ENCODE measurements around the gene HMGA1. TPM values are rescaled to one million over a fixed set of nuclear protein-coding genes. Genes with fewer than 3 reads are reported as not detected.

Gene HMGA1
- total and polyA plus RNA-seq, 2 experiments from 2014 or later = 1,411 to 2,052 TPM

- peak overlapping the region; percentile 98 for H3K27ac Mint-ChIP-seq
- Histone ChIP-seq H3K36me3 (ENCODE audit: insufficient read depth) (peaks cover 41% of the 10 kb centered on the region), H3K27me3 (ENCODE audit: insufficient read depth) (no peaks in the 10 kb centered on the region), H3K4me3 (peak overlapping the region; percentile 73), H2AFZ (no peak overlapping the region), H3K9me2 (ENCODE audit: insufficient read depth) (no peaks in the 10 kb centered on the region), H3K4me2 (peak overlapping the region; percentile 92), H4K20me1 (replicated peaks; ENCODE audit: insufficient read depth) (peaks cover 50% of the 10 kb centered on the region), H3K27ac (ENCODE audit: low read depth) (peak overlapping the region; percentile 97), H3K4me1 (ENCODE audit: insufficient read depth) (peaks cover 59% of the 10 kb centered on the region), H3F3A (replicated peaks; ENCODE audit: low read depth) (peaks cover 66% of the 10 kb centered on the region), H3K79me2 (replicated peaks; ENCODE audit: insufficient read depth) (peaks cover 64% of the 10 kb centered on the region)
- DNase-seq (ENCODE audit: low spot score) = peak; percentile 71
- peaks cover 49% of the 10 kb centered on the region for H3K36me3 Mint-ChIP-seq (ENCODE audit: low read depth)
- peaks cover 54% of the 10 kb centered on the region for H3K4me1 Mint-ChIP-seq
- peaks cover 7% of the 10 kb centered on the region; the same call in 2 of the 3 replicates for H3K9me3 Mint-ChIP-seq
- peaks cover 50% of the 10 kb centered on the region for H3K27me3 Mint-ChIP-seq (ENCODE audit: insufficient read depth, low read depth, poor library complexity)
- peak; percentile 2 for ATAC-seq
- H3K4me3 Mint-ChIP-seq = peak overlapping the region; percentile 98
- TF ChIP-seq JUNB (IDR thresholded peaks at IDR 0.05; ENCODE audit: unreplicated experiment) = no peak
- no peak for TF ChIP-seq REST (IDR thresholded peaks at IDR 0.05; ENCODE audit: unreplicated experiment)
- peak; percentile 30 to 33 for TF ChIP-seq CTCF (conservative IDR thresholded peaks at IDR 0.05; ENCODE audit: low read depth in 2 of 2)
- peak; percentile 47; the same call in 1 of the 2 replicates for TF ChIP-seq POLR2AphosphoS5 (IDR thresholded peaks at IDR 0.05; ENCODE audit: low read depth)
Observed at GRCh38 chr6:34237722-34238584, 1.3 kb downstream of the HMGA1 start.

- peaks cover 7% of the 10 kb centered on the region; the same call in 2 of the 3 replicates for H3K9me3 Mint-ChIP-seq
- Histone ChIP-seq H3K4me2 (peak overlapping the region; percentile 92), H3K27me3 (ENCODE audit: insufficient read depth) (no peaks in the 10 kb centered on the region), H3K79me2 (replicated peaks; ENCODE audit: insufficient read depth) (peaks cover 71% of the 10 kb centered on the region), H3K9me2 (ENCODE audit: insufficient read depth) (no peaks in the 10 kb centered on the region), H4K20me1 (replicated peaks; ENCODE audit: insufficient read depth) (peaks cover 59% of the 10 kb centered on the region), H3K4me3 (peak overlapping the region; percentile 73), H3K36me3 (ENCODE audit: insufficient read depth) (peaks cover 49% of the 10 kb centered on the region), H3K27ac (ENCODE audit: low read depth) (peak overlapping the region; percentile 97), H3K4me1 (ENCODE audit: insufficient read depth) (peaks cover 60% of the 10 kb centered on the region), H3F3A (replicated peaks; ENCODE audit: low read depth) (peaks cover 74% of the 10 kb centered on the region), H2AFZ (no peak overlapping the region)
- no peak for TF ChIP-seq STAT1 (IDR thresholded peaks at IDR 0.05; ENCODE audit: unreplicated experiment)
- TF ChIP-seq POLR2AphosphoS5 (IDR thresholded peaks at IDR 0.05; ENCODE audit: low read depth) = no peak
- no peak for TF ChIP-seq ZNF114 (CRISPR knock-in tag; IDR thresholded peaks at IDR 0.05)
- TF ChIP-seq JUNB (IDR thresholded peaks at IDR 0.05; ENCODE audit: unreplicated experiment) = no peak
- peaks cover 57% of the 10 kb centered on the region for H3K4me1 Mint-ChIP-seq
- peaks cover 54% of the 10 kb centered on the region for H3K27me3 Mint-ChIP-seq (ENCODE audit: insufficient read depth, low read depth, poor library complexity)
- ATAC-seq (no peak), DNase-seq (ENCODE audit: low spot score) (no peak)
- peak overlapping the region; percentile 98 for H3K4me3 Mint-ChIP-seq
- peaks cover 57% of the 10 kb centered on the region for H3K36me3 Mint-ChIP-seq (ENCODE audit: low read depth)
- H3K27ac Mint-ChIP-seq = peak overlapping the region; percentile 98
Observed at GRCh38 chr6:34238585-34239499, 2.2 kb downstream of the HMGA1 start.
